Liver (tissue), 9 donors: Measurements from ENCODE around the gene DEDD. TPM values are rescaled to one million over a fixed set of nuclear protein-coding genes. Genes with fewer than 3 reads are reported as not detected.

Experiments
- DNase-seq: peaks from one replicate; pipeline ENCODE4 v3.0.0-alpha.2; 2017; ENCODE audit warnings: low spot score
- H3K27ac ChIP-seq, 2 donors: one replicate each; pipeline ENCODE4 v1.7.0; 2013; ENCODE audit warnings: inconsistent platforms in 2 of 2, low read length in 2 of 2, control low read depth in 1 of 2, low read depth in 1 of 2, mild to moderate bottlenecking in 1 of 2
- H3K27me3 ChIP-seq, 4 donors: one replicate each; pipeline versions ENCODE4 v1.6.1 to v1.7.0; 2013; ENCODE audit warnings: low read length in 3 of 4, inconsistent platforms in 1 of 4, mild to moderate bottlenecking in 1 of 4, moderate library complexity in 1 of 4; ENCODE audit not compliant: control insufficient read depth in 4 of 4, insufficient read depth in 4 of 4
- H3K36me3 ChIP-seq, 4 donors: one replicate each; pipeline versions ENCODE4 v1.6.1 to v1.7.0; 2013; ENCODE audit warnings: low read length in 3 of 4, mild to moderate bottlenecking in 3 of 4, low read depth in 1 of 4, moderate library complexity in 1 of 4; ENCODE audit not compliant: control insufficient read depth in 4 of 4, insufficient read depth in 3 of 4
- H3K4me1 ChIP-seq, 4 donors: one replicate each; pipeline versions ENCODE4 v1.6.1 to v1.7.0; 2013; ENCODE audit warnings: low read length in 3 of 4, mild to moderate bottlenecking in 3 of 4, moderate library complexity in 1 of 4; ENCODE audit not compliant: control insufficient read depth in 4 of 4, insufficient read depth in 4 of 4
- H3K4me3 ChIP-seq, 3 donors: one replicate each; pipeline versions ENCODE4 v1.6.1 to v1.7.0; 2013; ENCODE audit warnings: low read length in 3 of 3, control low read depth in 1 of 3, low read depth in 1 of 3, mild to moderate bottlenecking in 1 of 3
- H3K9ac ChIP-seq, 2 donors: one replicate each; pipeline ENCODE4 v1.7.0; 2013; ENCODE audit warnings: low read length in 2 of 2, mild to moderate bottlenecking in 2 of 2, moderate library complexity in 2 of 2, control low read depth in 1 of 2, low read depth in 1 of 2
- H3K9me3 ChIP-seq, 4 donors: one replicate each; pipeline versions ENCODE4 v1.6.1 to v1.7.0; 2013; ENCODE audit warnings: low read length in 3 of 4; ENCODE audit not compliant: control insufficient read depth in 4 of 4
- ATF3 ChIP-seq: IDR thresholded peaks from 2 replicates; pipeline ENCODE4 v1.6.1; 2016; ENCODE audit warnings: antibody characterized with exemption
- CTCF ChIP-seq: fragments of 150-350 bp; IDR thresholded peaks from 2 replicates; pipeline ENCODE4 v1.5.1; 2017; ENCODE audit warnings: improper control_type of control experiment, low read depth, low read length; ENCODE audit not compliant: missing input control
- EGR1 ChIP-seq, 2 donors: IDR thresholded peaks; 2 replicates each; pipeline ENCODE4 v1.6.1; 2016 to 2018; ENCODE audit warnings: antibody characterized with exemption in 2 of 2, low read depth in 2 of 2
- FOXA1 ChIP-seq: IDR thresholded peaks from 2 replicates; pipeline ENCODE4 v1.6.1; 2016; ENCODE audit warnings: antibody characterized with exemption
- FOXA2 ChIP-seq: IDR thresholded peaks from 2 replicates; pipeline ENCODE4 v1.6.1; 2016; ENCODE audit warnings: antibody characterized with exemption
- GABPA ChIP-seq, 2 donors: IDR thresholded peaks in 1 of 2; conservative IDR thresholded peaks in 1 of 2; 2 replicates each; pipeline ENCODE4 v1.6.1; 2016; ENCODE audit warnings: antibody characterized with exemption in 2 of 2, mild to moderate bottlenecking in 1 of 2, moderate library complexity in 1 of 2
- HNF4A ChIP-seq, 2 donors: conservative IDR thresholded peaks; 2 replicates each; pipeline ENCODE4 v1.6.1; 2016; ENCODE audit warnings: antibody characterized with exemption in 2 of 2, mild to moderate bottlenecking in 2 of 2
- HNF4G ChIP-seq: IDR thresholded peaks from 2 replicates; pipeline ENCODE4 v1.6.1; 2016; ENCODE audit warnings: antibody characterized with exemption
- JUND ChIP-seq, 2 donors: IDR thresholded peaks; 2 replicates each; pipeline ENCODE4 v1.6.1; 2016; ENCODE audit warnings: antibody characterized with exemption in 2 of 2
- MAX ChIP-seq: IDR thresholded peaks from 2 replicates; pipeline ENCODE4 v1.6.1; 2016; ENCODE audit warnings: antibody characterized with exemption
- NR2F2 ChIP-seq: IDR thresholded peaks from 2 replicates; pipeline ENCODE4 v1.6.1; 2016; ENCODE audit warnings: antibody characterized with exemption
- RAD21 ChIP-seq, 2 donors: IDR thresholded peaks; 2 replicates each; pipeline ENCODE4 v1.6.1; 2016; ENCODE audit warnings: antibody characterized with exemption in 2 of 2, mild to moderate bottlenecking in 2 of 2
- REST ChIP-seq: IDR thresholded peaks from 2 replicates; pipeline ENCODE4 v1.6.1; 2016; ENCODE audit warnings: antibody characterized with exemption, mild to moderate bottlenecking
- RXRA ChIP-seq, 2 donors: IDR thresholded peaks; 2 replicates each; pipeline ENCODE4 v1.6.1; 2017 to 2018; ENCODE audit warnings: antibody characterized with exemption in 2 of 2, mild to moderate bottlenecking in 1 of 2
- SP1 ChIP-seq: IDR thresholded peaks from 2 replicates; pipeline ENCODE4 v1.6.1; 2018; ENCODE audit warnings: antibody characterized with exemption, mild to moderate bottlenecking
- TAF1 ChIP-seq: conservative IDR thresholded peaks from 2 replicates; pipeline ENCODE4 v1.6.1; 2016; ENCODE audit warnings: antibody characterized with exemption, mild to moderate bottlenecking
- YY1 ChIP-seq: IDR thresholded peaks from 2 replicates; pipeline ENCODE4 v1.6.1; 2016; ENCODE audit warnings: antibody characterized with exemption, mild to moderate bottlenecking
- ZBTB33 ChIP-seq: IDR thresholded peaks from 2 replicates; pipeline ENCODE4 v1.6.1; 2016; ENCODE audit warnings: antibody characterized with exemption
- WGBS: extraction: QIAGEN DNeasy Blood & Tissue Kit; methylation state at CpG from one replicate; pipeline ENCODE4 v1.1.7; 2013; 5-methylcytosine and 5-hydroxymethylcytosine counted together
- polyA plus RNA-seq, 2 donors: library from polyadenylated mRNA; stranded (reverse) in 1 of 2; unstranded in 1 of 2; fragments of 200-250 nt in 1 of 2; fragments of >200 nt in 1 of 2; fragmentation: Nextera tagmentation in 1 of 2; extraction: Ambion mirVana in 1 of 2; gene quantifications; one replicate each; pipeline versions ENCODE4 v1.2.1 to v1.2.3, GENCODE V29; 2013 to 2015
- total RNA-seq, 2 donors: library from RNA; depleted of rRNA; stranded (reverse); fragments of >200 nt; gene quantifications; one replicate each; pipeline ENCODE4 v1.2.3, GENCODE V29; 2014
- donor health status: healthy.
- donor health status: healthy.
- donor health status: healthy.
- donor health status: healthy.
- donor health status: healthy.

Gene DEDD
- total and polyA plus RNA-seq, 4 donors, result 13.8 to 17.7 (median 16.0) TPM

- Histone ChIP-seq H3K9me3 (no peaks in the 10 kb centered on the region), H3K36me3 (no peaks in the 10 kb centered on the region), H3K4me3 (no peak overlapping the region), H3K27ac (no peak overlapping the region), H3K4me1 (no peaks in the 10 kb centered on the region), H3K9ac (no peak overlapping the region), H3K27me3 (no peaks in the 10 kb centered on the region)
- WGBS, result 88% methylated on average over 2 of the region's 2 CpGs
- no peak for TF ChIP-seq HNF4G
- TF ChIP-seq ZBTB33, result no peak
- TF ChIP-seq RAD21 (IDR thresholded peaks at IDR 0.05), result no peak
- TF ChIP-seq RXRA (IDR thresholded peaks at IDR 0.05), result no peak
- no peak for TF ChIP-seq GABPA (IDR thresholded peaks at IDR 0.05 in 1 of 2, conservative IDR thresholded peaks at IDR 0.05 in 1 of 2)
- TF ChIP-seq MAX, result no peak
- TF ChIP-seq NR2F2, result no peak
- no peak for TF ChIP-seq FOXA1
- no peak for TF ChIP-seq REST
- no peak for TF ChIP-seq ATF3
- TF ChIP-seq TAF1, result no peak
- TF ChIP-seq CTCF, result no peak
- no peak for TF ChIP-seq JUND (IDR thresholded peaks at IDR 0.05)
- no peak for TF ChIP-seq FOXA2
- TF ChIP-seq EGR1 (IDR thresholded peaks at IDR 0.05; ENCODE audit: low read depth in 2 of 2), result no peak
- TF ChIP-seq YY1, result no peak
- no peak for TF ChIP-seq SP1
- TF ChIP-seq HNF4A (conservative IDR thresholded peaks at IDR 0.05), result no peak
- no peak for DNase-seq
Observed at GRCh38 chr1:161082483-161082882, 50.0 kb downstream of the DEDD start.
